ENCODE measurements around the gene ZMYND8.

The ZMYND8 gene

DNA sequence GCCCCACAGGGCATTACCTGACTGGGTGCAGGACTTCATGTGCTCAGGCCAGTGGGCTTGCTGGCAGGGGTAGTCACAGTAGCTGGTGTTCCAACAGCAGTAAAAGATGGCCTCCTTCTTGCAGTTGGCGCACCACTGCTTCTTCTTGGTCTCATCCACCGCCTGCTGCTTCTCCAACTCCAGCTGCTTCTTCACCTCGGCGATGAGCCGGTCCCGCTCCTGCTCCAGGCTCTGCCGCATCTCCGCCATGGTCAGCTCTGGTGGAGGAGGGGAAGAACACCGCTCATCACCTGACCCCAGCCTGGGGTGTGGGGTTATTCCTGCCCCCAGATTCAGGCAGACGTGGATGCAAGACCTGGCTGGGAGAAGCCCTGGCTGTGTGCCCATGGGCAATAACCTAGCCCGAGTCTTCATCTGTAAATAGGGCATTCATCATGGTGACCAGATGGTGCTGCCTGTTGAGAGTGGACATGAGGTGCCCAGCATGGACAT is 132.2 kb downstream of the ZMYND8 start:
- no peak for ATAC-seq
- Mint-ChIP-seq H3K27me3 (no peaks in the 10 kb centered on the region), H3K4me3 (no peak overlapping the region), H3K27ac (peak overlapping the region in 1 of 2 donors; percentile 56), H3K4me1 (peaks cover 12% of the 10 kb centered on the region), H3K9me3 (no peaks in the 10 kb centered on the region)
- DNase-seq: no peak

DNA sequence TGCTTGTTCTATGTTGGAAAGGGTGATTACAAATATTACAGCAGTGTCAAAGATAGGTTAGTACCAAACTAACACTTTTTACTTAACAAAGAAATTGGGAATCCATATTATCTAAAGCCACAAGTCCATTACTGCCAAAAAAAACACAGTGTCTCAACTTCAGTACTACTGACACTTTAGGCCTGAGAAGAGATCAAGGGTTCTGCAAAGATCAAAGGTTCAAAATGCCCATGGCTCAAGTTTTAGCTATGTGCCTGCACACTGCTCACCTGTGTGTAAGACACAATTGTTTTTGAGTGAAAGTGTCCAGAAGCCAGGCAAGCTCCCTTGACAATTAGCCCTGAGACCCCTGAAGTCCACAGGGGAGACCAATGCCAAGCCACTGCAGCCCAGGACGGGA is 132.6 kb downstream of the ZMYND8 start:
- no peak for ATAC-seq
- no peaks in the 10 kb centered on the region for H3K9me3 Mint-ChIP-seq
- H3K27me3 Mint-ChIP-seq: no peaks in the 10 kb centered on the region

DNA sequence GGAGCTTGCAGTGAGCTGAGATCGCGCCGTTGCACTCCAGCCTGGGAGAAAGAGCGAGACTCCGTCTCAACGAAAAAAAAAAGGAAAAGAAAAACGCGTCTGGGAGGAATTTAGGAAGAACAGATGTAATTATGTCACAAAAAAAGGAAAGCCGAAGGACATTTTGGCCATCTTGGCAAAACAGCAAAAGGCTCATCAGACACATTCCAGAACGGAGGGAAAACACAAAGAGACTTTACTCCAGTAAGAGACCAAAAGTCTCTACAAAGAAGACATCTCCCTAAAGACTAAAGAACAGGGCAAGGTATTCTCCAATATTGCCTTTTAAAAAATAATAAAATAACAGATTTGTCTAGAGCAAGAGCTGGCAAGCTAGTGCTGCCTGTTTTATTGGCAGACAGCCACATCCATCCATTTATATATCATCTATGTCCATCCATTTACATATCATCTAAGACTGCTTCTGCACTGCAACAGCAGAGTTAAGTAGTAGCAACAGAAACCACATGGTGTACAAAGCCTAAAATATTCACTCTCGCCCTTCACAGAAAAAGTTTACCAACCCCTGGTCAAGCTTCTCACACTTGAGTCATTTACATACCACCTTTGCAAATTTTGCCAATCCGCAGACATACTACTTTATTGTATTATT is 133.9 kb downstream of the ZMYND8 start:
- no peaks in the 10 kb centered on the region for H3K27me3 Mint-ChIP-seq
- no peak overlapping the region for H3K27ac Mint-ChIP-seq
- peaks cover 12% of the 10 kb centered on the region for H3K4me1 Mint-ChIP-seq
- no peaks in the 10 kb centered on the region for H3K9me3 Mint-ChIP-seq
- ATAC-seq (no peak), DNase-seq (no peak)
- no peak overlapping the region for H3K4me3 Mint-ChIP-seq

More for the DNA sequence above, 132.6 kb downstream of the ZMYND8 start:
- Mint-ChIP-seq H3K4me1 (peaks cover 12% of the 10 kb centered on the region), H3K27ac (peak overlapping the region in 1 of 2 donors; percentile 67), H3K4me3 (no peak overlapping the region)
- DNase-seq: no peak

DNA sequence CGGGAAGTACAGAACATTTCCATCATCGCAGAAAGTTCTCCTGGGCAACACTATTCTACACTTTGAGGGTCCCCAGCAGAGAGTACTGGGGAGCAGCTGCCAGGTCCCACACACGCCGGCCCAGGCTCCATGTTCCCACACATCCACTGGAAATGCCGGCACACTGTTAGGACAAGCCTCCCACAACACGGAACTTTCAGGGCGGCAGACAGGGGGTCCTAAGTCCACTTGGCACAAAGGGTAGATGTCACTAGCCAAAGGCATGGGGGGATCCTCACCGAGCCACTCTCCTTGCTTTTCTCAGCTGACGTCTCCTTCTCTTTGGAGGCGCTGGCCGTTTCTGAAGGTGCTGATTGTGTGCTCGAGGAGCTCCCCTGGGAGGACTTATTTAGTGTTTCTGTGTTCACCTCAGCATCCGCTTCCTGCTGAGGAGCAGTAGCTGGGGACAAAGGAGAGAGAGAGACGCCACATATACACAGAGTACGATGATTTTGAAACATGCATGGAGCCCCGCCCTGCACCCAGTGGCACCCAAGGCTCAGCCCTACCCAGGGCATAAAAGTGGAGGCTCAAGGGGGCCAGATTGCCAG is 135.4 kb downstream of the ZMYND8 start:
- DNase-seq (no peak), ATAC-seq (no peak)
- Mint-ChIP-seq H3K9me3 (no peaks in the 10 kb centered on the region), H3K27ac (peak overlapping the region in 1 of 2 donors; percentile 71), H3K4me3 (no peak overlapping the region), H3K27me3 (no peaks in the 10 kb centered on the region), H3K4me1 (peaks cover 12% of the 10 kb centered on the region)

DNA sequence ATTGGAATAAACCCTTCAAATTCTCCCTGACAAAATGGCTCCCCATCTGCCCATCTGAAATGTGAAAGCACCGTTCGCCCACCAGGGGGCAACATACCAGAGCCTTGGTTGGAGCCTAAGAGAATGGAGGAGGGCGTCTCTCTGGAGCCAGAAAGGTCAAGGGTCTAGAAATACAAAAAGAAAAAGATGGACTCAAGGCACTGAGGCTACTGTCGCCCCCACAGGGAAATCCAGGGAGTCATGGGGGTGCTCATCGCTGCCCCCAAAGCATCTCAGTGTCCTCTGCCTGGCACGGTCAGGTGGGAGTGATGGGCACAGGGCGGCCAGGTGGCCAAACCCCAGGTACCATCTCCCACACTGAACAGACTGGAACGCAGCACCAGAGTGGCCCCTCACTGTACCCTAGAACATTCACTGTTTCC is 136.3 kb downstream of the ZMYND8 start:
- peak; percentile 32 to 43 for DNase-seq
- Mint-ChIP-seq H3K27me3 (no peaks in the 10 kb centered on the region), H3K27ac (no peak overlapping the region), H3K4me3 (no peak overlapping the region), H3K4me1 (peaks cover 12% of the 10 kb centered on the region), H3K9me3 (no peaks in the 10 kb centered on the region)
- no peak for ATAC-seq

DNA sequence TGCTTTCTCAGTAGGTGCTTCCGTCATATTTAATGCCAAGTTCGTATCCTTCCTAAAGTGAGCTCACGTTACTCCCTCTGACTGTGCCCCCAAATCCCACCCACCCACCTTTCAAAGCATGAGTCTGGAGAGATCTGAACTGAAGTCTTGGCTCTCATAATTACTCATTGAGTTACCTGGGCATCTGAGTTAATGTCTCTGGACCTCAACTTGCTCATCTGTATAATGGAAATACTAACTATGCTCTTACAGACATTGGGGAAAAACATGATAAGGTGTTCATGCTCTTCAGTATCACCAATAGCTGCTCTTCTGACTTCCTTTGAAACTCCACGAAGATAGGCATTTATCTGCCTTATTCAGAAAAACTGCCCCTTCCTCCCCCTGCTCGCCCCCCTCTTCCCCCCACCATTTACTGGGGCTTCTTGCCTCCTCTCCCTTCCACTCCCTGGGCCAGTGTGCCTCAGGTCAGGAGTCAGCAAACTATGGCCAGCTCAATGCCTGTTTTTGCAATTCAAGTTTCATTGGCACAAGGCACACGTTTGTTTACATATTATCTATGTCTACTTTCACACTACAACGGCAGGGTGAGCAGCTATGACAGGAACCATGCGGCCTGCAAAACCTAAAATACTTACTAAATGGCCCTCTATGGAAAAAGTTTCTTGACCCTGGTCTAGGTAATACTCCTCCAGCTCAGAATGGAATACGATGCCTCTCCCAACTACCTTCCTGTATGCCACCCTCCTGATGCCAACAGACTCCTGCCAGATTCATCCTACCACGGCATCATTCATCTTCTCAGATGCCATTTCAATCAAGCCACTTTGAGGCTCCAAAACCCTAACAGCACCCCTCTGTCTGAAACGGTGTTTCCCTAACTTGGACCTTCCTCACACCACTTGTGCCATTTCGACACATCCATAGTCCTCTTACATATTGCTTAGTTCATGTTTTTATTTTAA is 138.7 kb downstream of the ZMYND8 start:
- Mint-ChIP-seq H3K27ac (peak overlapping the region; percentile 2 to 22), H3K9me3 (no peaks in the 10 kb centered on the region), H3K4me3 (no peak overlapping the region), H3K4me1 (peaks cover 6% of the 10 kb centered on the region), H3K27me3 (no peaks in the 10 kb centered on the region)
- no peak for DNase-seq
- no peak for ATAC-seq

DNA sequence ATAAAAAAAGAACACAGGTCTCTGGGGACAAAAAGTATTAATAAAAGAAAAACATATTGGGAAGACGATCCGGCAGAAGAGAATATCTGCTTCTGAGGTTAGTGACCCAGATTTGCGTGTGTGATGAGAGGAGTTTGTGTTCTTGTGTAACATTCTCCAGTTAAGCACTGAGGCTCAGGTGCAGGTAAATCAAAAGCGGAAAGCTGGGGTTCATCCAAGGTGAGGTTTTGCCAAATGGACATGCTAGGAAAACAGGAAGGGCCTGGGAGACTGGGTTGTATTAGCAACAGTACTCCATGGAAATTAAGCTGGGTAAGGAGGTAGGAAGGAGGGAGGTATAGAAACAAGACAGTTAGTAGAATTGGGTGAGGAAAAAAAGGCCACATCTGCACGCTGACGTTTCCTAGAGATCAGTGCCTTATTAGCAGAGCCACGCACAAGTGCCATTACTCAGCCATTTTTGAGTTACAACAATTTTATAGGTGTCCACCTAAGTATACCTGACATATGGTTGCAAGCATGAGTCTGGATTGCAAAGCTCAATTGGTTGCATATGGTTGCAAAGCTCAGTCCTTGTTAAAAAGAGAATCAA is 139.6 kb downstream of the ZMYND8 start:
- Mint-ChIP-seq H3K4me3 (no peak overlapping the region), H3K27ac (peak overlapping the region; percentile 23 to 80), H3K27me3 (no peaks in the 10 kb centered on the region), H3K4me1 (no peaks in the 10 kb centered on the region), H3K9me3 (no peaks in the 10 kb centered on the region)
- ATAC-seq (no peak), DNase-seq (no peak)

DNA sequence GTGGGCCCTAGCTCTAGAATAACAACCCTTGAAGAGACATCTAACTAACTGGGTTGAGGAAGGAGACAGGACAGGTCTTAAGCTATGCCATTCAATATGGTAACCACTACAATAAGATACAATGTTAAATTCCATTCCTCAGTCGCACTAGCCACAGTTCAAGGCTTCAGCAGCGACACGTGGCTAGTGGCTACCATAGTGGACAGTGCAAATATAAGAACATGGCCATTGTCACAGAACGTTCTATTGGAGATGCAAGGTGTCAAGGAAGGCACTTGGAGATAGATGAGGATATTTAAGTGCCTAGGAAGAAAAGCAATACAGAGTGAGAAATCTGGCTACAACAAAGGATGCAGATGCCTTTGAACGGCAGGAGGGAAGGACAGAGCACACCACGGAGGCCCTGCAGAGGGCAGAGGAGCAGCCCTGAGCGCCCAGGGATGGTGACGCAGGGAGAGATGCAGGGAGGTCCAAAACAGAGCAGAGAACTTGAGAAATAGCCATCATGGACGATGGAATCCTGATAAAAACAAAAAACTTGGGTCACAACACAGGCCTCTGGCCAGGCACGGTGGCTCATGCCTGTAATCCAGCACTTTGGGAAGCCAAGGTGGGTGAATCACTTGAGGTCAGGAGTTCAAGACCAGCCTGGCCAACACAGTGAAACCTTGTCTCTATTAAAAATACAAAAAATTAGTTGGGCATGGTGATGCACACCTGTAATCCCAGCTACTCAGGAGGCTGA is 140.7 kb downstream of the ZMYND8 start:
- Mint-ChIP-seq H3K27ac (peak overlapping the region in 1 of 2 donors; percentile 85), H3K9me3 (no peaks in the 10 kb centered on the region), H3K4me3 (no peak overlapping the region), H3K4me1 (no peaks in the 10 kb centered on the region), H3K27me3 (no peaks in the 10 kb centered on the region)
- ATAC-seq: no peak
- no peak for DNase-seq

DNA sequence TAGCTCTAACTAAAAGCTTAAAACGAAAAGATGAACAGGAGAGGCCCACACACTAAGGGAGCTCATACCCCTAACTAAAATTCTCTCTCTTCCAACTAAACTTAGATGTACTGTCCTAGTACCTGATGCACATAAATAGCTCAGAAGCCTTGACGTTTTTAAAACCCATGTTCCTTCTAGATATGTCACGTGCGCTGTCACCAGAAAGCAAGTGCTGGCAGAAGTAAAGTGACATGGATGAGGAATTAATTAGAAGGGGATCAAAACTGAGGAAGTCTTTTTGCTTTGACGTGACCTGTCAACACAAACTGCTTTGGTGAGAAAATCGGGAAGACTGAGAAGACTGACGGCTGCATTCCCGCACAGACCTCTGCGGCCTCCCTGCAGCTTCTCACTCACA is 142.5 kb downstream of the ZMYND8 start:
- Mint-ChIP-seq H3K27me3 (no peaks in the 10 kb centered on the region), H3K9me3 (no peaks in the 10 kb centered on the region), H3K4me1 (no peaks in the 10 kb centered on the region), H3K27ac (peak overlapping the region in 1 of 2 donors; percentile 29), H3K4me3 (no peak overlapping the region)
- DNase-seq (no peak), ATAC-seq (no peak)

DNA sequence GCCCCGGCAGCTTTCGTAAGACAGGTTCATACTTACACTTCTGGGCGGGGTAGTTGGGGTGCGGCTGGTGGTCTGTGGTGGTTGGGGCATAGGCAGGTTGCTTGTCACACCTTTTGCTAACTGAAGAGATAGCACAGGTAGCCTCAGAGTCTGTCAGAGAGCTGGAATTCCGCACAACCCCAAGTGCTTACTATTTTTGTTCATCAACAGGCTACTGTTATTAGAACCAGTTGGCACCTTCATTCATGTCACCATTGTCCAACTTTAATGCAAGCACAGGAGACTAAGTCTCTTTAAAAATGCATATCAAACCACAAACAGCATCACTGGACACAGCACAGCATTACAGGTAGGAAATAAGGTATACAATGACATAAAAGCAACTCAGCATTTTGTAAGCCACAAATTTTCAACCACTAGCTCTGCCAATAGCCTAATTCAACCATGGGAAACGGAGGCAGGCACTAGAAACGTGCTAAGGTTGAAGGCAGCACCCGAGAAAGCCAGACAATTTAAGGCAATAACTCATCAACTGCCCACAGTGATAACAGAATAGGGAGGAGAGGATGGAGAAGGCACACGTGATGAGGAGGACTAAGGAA is 143.8 kb downstream of the ZMYND8 start:
- ATAC-seq (no peak), DNase-seq (no peak)
- H3K27ac Mint-ChIP-seq: no peak overlapping the region
- no peaks in the 10 kb centered on the region for H3K27me3 Mint-ChIP-seq
- H3K4me3 Mint-ChIP-seq: no peak overlapping the region
- H3K4me1 Mint-ChIP-seq: no peaks in the 10 kb centered on the region
- H3K9me3 Mint-ChIP-seq: no peaks in the 10 kb centered on the region

DNA sequence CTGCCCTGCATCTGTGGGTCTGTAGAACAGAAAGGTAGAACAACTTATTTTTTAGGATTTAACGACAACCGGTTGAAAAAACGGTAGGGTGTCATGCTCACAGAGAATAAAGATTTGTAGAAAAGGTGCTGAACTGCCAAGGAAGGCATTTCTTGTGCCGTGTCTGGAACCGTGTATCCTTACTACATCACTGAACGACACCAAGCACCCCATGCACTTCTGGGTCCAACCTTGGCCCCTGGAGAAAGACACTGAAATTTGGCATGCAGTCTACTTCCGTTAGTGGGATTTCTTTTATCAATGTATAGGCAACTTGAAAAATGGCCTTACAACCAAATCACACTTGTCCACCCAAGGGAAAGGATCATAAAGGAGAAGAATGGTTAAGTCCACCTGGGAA is 145.5 kb downstream of the ZMYND8 start:
- no peaks in the 10 kb centered on the region for H3K27me3 Mint-ChIP-seq
- H3K4me1 Mint-ChIP-seq: no peaks in the 10 kb centered on the region

DNA sequence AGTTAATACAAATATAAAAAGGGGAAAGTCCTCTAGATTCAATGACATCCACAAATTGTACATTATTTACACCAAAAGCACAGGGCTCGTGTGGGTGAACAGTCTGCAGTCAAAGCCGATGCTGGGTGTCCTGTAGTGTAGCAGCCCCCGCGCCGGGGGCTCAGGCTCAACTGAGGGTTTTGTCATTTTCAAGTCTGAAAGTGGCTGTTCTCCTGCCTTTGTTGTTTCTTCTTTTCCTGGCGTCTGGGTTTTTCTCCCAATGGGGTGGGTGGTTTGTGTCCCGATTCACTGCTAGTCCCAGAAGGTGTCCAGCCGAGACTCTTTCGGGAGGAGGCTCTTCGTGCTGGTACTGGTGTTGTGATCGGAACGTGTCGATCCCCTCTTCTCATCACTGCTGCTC is 146.0 kb downstream of the ZMYND8 start:
- H3K4me1 Mint-ChIP-seq: no peaks in the 10 kb centered on the region
- ATAC-seq (no peak), DNase-seq (no peak)
- no peaks in the 10 kb centered on the region for H3K27me3 Mint-ChIP-seq
- H3K9me3 Mint-ChIP-seq: no peaks in the 10 kb centered on the region
- H3K27ac Mint-ChIP-seq: no peak overlapping the region
- H3K4me3 Mint-ChIP-seq: no peak overlapping the region

More for the DNA sequence above, 145.5 kb downstream of the ZMYND8 start:
- no peak for ATAC-seq
- Mint-ChIP-seq H3K9me3 (no peaks in the 10 kb centered on the region), H3K27ac (no peak overlapping the region), H3K4me3 (no peak overlapping the region)
- DNase-seq: no peak

DNA sequence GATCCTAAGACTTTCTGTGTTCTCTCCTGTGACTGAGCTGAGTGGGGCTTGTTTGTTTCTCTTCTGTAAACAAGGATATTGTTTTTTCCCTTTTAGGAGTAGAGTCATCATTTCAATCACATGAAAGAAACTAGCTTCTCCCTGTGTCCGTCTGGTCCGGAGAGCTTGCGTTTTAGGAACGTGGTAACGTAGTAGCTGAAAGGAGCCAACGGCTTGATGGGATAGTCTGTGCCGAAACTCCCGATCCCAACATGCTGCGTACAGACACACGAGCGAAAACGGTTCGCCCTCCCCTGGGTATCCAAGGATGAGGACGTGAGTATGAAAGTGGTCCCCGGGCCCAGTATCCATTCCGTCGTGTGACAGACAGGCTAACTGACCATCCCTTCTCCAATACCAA is 146.5 kb downstream of the ZMYND8 start:
- DNase-seq (no peak), ATAC-seq (no peak)
- Mint-ChIP-seq H3K27me3 (no peaks in the 10 kb centered on the region), H3K4me1 (no peaks in the 10 kb centered on the region), H3K9me3 (no peaks in the 10 kb centered on the region), H3K27ac (no peak overlapping the region), H3K4me3 (no peak overlapping the region)

DNA sequence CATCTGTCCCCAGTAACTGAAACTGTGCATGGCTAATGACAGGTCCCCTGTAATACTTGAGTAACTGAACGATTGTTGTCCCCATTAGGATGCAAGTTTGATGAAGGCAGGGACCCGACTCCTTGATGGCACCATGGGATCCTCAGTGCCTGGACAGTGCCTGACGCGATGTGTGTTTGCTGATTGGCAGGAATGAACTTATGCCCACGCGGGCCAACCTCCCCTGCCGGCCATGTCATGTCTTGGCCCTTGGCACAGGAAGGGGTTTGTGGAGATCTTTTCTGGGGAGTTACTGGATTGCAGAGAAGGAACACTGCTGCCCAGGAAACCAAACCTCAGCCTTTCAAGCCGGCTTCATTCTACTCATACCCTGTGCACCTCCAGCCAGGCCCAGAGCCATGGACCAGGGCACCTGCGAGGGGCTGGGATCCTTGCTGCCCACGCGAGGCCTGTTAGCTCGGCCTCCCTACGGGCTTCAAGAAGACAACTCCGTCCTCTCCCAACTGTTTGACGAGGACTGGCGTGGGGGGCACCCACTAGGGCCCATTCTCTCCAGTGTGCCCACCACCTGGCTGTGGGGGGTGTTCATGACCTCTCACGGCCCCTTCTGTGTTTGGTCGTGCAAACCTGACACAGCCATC is 147.8 kb downstream of the ZMYND8 start:
- no peaks in the 10 kb centered on the region for H3K27me3 Mint-ChIP-seq
- peak overlapping the region in 1 of 2 donors; percentile 38 for H3K27ac Mint-ChIP-seq
- DNase-seq (no peak), ATAC-seq (no peak)
- H3K4me3 Mint-ChIP-seq: no peak overlapping the region
- no peaks in the 10 kb centered on the region for H3K4me1 Mint-ChIP-seq
- H3K9me3 Mint-ChIP-seq: no peaks in the 10 kb centered on the region
